Skeletal muscle satellite cell (primary cell): ENCODE results near the gene RING1. TPM values are rescaled to one million over a fixed set of nuclear protein-coding genes. Genes with fewer than 3 reads are reported as not detected.

Experiments used
- small RNA-seq: library from RNA; depleted of rRNA; stranded (forward); fragments of <200 nt; gene quantifications from one replicate; pipeline ENCODE3, GENCODE V24; 2012

The RING1 gene

Small RNAs within 50 kb of the gene (small RNA-seq; reads per million reads assigned to genes)
- gene MIR219A1 (0.35 reads per million), gene RNY4P10 (not detected)
